ENCODE data around the gene KRT26. TPM values are rescaled to one million over a fixed set of nuclear protein-coding genes. Genes with fewer than 3 reads are reported as not detected.

Gene KRT26, protein sequence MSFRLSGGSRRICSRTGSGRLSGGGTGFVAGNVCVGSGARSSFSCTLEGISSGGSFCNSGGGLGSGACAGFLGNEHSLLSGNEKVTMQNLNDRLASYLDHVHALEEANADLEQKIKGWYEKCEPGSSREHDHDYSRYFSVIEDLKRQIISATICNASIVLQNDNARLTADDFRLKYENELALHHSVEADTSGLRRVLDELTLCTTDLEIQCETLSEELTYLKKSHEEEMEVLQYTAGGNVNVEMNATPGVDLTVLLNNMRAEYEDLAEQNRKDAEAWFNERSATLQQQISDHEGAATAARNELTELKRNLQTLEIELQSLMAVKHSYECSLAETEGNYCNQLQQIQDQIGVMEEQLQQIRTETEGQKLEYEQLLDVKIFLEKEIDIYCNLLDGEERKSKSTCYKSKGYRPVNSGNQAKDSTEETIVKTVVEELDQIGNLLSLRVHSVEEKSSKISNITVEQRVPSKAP
- total RNA-seq (2016; rRNA removed; fragmentation: Illumina TruSeq; extraction: Trizol) (not detected in 2 replicates), polyA plus RNA-seq (2011; rRNA removed) (not detected in 2 replicates), polyA minus RNA-seq (2011; rRNA and poly(A)+ RNA removed; ENCODE audit: low replicate concordance) (not detected in 2 replicates), Bru-seq, nascent RNA (not detected), BruChase-seq, experiment 1, labeled RNA remaining after a 6-hour chase (not detected), BruChase-seq, experiment 2, labeled RNA remaining after a 2-hour chase (not detected)
- not detected in 2 replicates for total RNA-seq (2016; cell fraction: cytosol; rRNA removed; fragmentation: Illumina TruSeq; extraction: Trizol; ENCODE audit: low read depth)
- total RNA-seq (2016; cell fraction: insoluble cytoplasmic fraction; rRNA removed; fragmentation: Illumina TruSeq; extraction: Trizol): not detected in 2 replicates
- not detected in 2 replicates for total RNA-seq (2016; cell fraction: membrane; rRNA removed; fragmentation: Illumina TruSeq; extraction: Trizol)
- total RNA-seq (2016; cell fraction: nucleus; rRNA removed; fragmentation: Illumina TruSeq; extraction: Trizol): not detected in 2 replicates
- not detected in 2 replicates for polyA plus RNA-seq (2011; cell fraction: cytosol; rRNA removed)
- not detected in 2 replicates for polyA plus RNA-seq (2011; cell fraction: nucleus; rRNA removed)
- polyA plus RNA-seq (2012): not detected in 2 replicates
- polyA plus RNA-seq (2016; cell fraction: cytosol; fragmentation: Illumina TruSeq; extraction: Trizol; ENCODE audit: low read depth): not detected in 2 replicates
- not detected in 2 replicates for polyA plus RNA-seq (2016; cell fraction: insoluble cytoplasmic fraction; fragmentation: Illumina TruSeq; extraction: Trizol; ENCODE audit: low read depth)
- polyA plus RNA-seq (2016; cell fraction: membrane; fragmentation: Illumina TruSeq; extraction: Trizol; ENCODE audit: low read depth): not detected in 2 replicates
- not detected in 2 replicates for polyA plus RNA-seq (2016; cell fraction: nucleus; fragmentation: Illumina TruSeq; extraction: Trizol; ENCODE audit: insufficient read depth, low read depth)
- polyA minus RNA-seq (2011; cell fraction: cytosol; rRNA and poly(A)+ RNA removed): not detected in 2 replicates
- not detected in 2 replicates for polyA minus RNA-seq (2011; cell fraction: nucleus; rRNA and poly(A)+ RNA removed)
- long read RNA-seq, experiment 1: 0 reads
- long read RNA-seq, experiment 2: 0 reads

DNA sequence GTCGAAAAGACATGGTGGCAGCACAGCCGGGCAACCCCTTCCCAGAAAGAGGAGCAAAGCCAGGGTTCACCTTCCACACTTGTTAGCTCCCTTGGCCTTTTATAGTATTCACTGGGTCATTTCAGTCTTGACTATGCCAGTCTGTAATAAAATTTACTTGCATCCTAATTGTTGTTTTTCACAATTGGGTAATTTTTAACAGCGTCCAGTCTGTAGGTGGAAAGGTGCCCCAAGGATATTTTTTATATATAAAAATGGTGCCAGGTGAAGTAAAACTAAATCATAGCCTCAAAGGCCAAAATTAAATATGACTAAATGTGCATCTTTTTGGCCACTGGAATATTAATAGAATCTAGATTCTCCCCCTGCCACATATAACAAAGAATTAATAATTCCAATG, at the start of gene KRT26:
Gene KRT26, minus strand, starts transcription at position 101 of the 400 bp plus-strand sequence. Its CDS starts 88 bp downstream, at position 13.
- Histone ChIP-seq H4K20me1 (ENCODE audit: insufficient read depth, low read length) (no peaks in the 10 kb centered on the region), H3K4me2 (ENCODE audit: low read depth, low read length) (no peak within 1 kb of the TSS), H2AFZ (ENCODE audit: low read length) (no peak within 1 kb of the TSS), H3K27me3 (ENCODE audit: control insufficient read depth in 1 of 2, insufficient read depth in 2 of 2, low read length in 2 of 2) (peaks cover 0 to 15% of the 10 kb centered on the region in 2 experiments; a peak in 4 of 5 replicates), H3K9me3 (ENCODE audit: low read length) (no peaks in the 10 kb centered on the region), H3K79me2 (ENCODE audit: insufficient read depth, low read length) (no peaks in the 10 kb centered on the region), H3K27ac (ENCODE audit: extremely low read length, insufficient read depth, low read length) (no peak within 1 kb of the TSS), H3K4me1 (ENCODE audit: insufficient read depth, low read length) (no peaks in the 10 kb centered on the region), H3K36me3 (replicated peaks in 1 of 2; ENCODE audit: control insufficient read depth in 1 of 2, insufficient read depth in 2 of 2, low read length in 2 of 2) (no peaks in the 10 kb centered on the region), H3K4me3 (replicated peaks in 1 of 3; ENCODE audit: insufficient read depth in 1 of 3, low read depth in 2 of 3, low read length in 3 of 3) (no peak within 1 kb of the TSS), H3K9ac (ENCODE audit: insufficient read depth, low read depth, low read length) (no peak within 1 kb of the TSS)
- no peak for DNase-seq (ENCODE audit: low spot score)
- intact Hi-C loops (cut with micrococcal nuclease; ENCODE audit: unreplicated experiment) (no loop called here), in situ Hi-C loops (cut with HindIII; ENCODE audit: extremely low pct_ligation_motif_present, low pct_unique_long_range_greater_than_20kb) (no loop called here)
- no TSS peak for BruUV-seq (replicated peaks)
- 3% methylated on average over 3 of the region's 3 CpGs for WGBS (ENCODE audit: low lambda C conversion rate)
- ATAC-seq: no peak
- no peak for FAIRE-seq
- TF ChIP-seq, protein P1, sequence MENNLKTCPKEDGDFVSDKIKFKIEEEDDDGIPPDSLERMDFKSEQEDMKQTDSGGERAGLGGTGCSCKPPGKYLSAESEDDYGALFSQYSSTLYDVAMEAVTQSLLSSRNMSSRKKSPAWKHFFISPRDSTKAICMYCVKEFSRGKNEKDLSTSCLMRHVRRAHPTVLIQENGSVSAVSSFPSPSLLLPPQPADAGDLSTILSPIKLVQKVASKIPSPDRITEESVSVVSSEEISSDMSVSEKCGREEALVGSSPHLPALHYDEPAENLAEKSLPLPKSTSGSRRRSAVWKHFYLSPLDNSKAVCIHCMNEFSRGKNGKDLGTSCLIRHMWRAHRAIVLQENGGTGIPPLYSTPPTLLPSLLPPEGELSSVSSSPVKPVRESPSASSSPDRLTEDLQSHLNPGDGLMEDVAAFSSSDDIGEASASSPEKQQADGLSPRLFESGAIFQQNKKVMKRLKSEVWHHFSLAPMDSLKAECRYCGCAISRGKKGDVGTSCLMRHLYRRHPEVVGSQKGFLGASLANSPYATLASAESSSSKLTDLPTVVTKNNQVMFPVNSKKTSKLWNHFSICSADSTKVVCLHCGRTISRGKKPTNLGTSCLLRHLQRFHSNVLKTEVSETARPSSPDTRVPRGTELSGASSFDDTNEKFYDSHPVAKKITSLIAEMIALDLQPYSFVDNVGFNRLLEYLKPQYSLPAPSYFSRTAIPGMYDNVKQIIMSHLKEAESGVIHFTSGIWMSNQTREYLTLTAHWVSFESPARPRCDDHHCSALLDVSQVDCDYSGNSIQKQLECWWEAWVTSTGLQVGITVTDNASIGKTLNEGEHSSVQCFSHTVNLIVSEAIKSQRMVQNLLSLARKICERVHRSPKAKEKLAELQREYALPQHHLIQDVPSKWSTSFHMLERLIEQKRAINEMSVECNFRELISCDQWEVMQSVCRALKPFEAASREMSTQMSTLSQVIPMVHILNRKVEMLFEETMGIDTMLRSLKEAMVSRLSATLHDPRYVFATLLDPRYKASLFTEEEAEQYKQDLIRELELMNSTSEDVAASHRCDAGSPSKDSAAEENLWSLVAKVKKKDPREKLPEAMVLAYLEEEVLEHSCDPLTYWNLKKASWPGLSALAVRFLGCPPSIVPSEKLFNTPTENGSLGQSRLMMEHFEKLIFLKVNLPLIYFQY (CRISPR knock-in tag; IDR thresholded peaks at IDR 0.05; ENCODE audit: borderline replicate concordance): no peak
- TF ChIP-seq, protein P2, sequence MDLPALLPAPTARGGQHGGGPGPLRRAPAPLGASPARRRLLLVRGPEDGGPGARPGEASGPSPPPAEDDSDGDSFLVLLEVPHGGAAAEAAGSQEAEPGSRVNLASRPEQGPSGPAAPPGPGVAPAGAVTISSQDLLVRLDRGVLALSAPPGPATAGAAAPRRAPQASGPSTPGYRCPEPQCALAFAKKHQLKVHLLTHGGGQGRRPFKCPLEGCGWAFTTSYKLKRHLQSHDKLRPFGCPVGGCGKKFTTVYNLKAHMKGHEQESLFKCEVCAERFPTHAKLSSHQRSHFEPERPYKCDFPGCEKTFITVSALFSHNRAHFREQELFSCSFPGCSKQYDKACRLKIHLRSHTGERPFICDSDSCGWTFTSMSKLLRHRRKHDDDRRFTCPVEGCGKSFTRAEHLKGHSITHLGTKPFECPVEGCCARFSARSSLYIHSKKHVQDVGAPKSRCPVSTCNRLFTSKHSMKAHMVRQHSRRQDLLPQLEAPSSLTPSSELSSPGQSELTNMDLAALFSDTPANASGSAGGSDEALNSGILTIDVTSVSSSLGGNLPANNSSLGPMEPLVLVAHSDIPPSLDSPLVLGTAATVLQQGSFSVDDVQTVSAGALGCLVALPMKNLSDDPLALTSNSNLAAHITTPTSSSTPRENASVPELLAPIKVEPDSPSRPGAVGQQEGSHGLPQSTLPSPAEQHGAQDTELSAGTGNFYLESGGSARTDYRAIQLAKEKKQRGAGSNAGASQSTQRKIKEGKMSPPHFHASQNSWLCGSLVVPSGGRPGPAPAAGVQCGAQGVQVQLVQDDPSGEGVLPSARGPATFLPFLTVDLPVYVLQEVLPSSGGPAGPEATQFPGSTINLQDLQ (CRISPR knock-in tag; IDR thresholded peaks at IDR 0.05): no peak
- CTCF ChIA-PET (ENCODE audit: low intra/inter-chr PET ratio, low total read pairs): no interaction called here
- POLR2A ChIA-PET: no interaction called here
